ENCODE results near the gene ELOVL7. TPM values are rescaled to one million over a fixed set of nuclear protein-coding genes. Genes with fewer than 3 reads are reported as not detected.

The ELOVL7 gene
- total RNA-seq, 4 donors from 2014 or later: 1.2 to 17.1 (median 14.4) TPM

DNA sequence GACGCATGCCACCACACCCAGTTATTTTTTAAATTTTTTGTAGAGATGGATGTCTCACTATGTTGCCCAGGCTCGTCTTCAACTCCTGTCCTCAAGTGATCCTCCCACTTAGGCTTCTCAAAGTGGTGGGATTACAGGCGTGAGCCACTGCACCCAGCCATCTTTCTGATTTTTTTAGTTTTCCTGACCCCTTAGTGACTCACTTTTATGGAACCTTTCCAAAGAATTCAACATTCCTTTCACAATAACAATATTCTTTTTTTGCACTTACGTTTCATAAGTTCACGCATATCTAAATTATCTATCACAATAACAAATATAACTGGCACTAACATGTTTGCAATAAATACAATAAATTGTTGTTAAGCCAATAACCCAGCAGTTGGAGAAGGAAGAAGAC is 8.5 kb downstream of the ELOVL7 start:
- TF ChIP-seq, protein P1, sequence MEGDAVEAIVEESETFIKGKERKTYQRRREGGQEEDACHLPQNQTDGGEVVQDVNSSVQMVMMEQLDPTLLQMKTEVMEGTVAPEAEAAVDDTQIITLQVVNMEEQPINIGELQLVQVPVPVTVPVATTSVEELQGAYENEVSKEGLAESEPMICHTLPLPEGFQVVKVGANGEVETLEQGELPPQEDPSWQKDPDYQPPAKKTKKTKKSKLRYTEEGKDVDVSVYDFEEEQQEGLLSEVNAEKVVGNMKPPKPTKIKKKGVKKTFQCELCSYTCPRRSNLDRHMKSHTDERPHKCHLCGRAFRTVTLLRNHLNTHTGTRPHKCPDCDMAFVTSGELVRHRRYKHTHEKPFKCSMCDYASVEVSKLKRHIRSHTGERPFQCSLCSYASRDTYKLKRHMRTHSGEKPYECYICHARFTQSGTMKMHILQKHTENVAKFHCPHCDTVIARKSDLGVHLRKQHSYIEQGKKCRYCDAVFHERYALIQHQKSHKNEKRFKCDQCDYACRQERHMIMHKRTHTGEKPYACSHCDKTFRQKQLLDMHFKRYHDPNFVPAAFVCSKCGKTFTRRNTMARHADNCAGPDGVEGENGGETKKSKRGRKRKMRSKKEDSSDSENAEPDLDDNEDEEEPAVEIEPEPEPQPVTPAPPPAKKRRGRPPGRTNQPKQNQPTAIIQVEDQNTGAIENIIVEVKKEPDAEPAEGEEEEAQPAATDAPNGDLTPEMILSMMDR (IDR thresholded peaks at IDR 0.05): no peak
- TF ChIP-seq POLR2A (IDR thresholded peaks at IDR 0.05) (no peak), EP300 (IDR thresholded peaks at IDR 0.05; ENCODE audit: low read depth) (no peak), POLR2AphosphoS5 (IDR thresholded peaks at IDR 0.05) (no peak)
- intact Hi-C loops (cut with DNase I; ENCODE audit: low total_unique reads): no loop called here
- H3K9me3 ChIP-seq: no peaks in the 10 kb centered on the region
- peaks cover 0 to 5% (median 0%) of the 10 kb centered on the region in 4 donors for H3K4me1 ChIP-seq
- H3K4me3 ChIP-seq: no peak overlapping the region
- H3K36me3 ChIP-seq: no peaks in the 10 kb centered on the region
- no peak overlapping the region for H3K27ac ChIP-seq
- H3K27me3 ChIP-seq: no peaks in the 10 kb centered on the region
- no peak for DNase-seq
- in situ Hi-C loops (cut with MboI; ENCODE audit: low pct_ligation_motif_present in 1 of 4, low pct_unique_long_range_greater_than_20kb in 1 of 4, low sequenced_read_pairs in 3 of 4): no loop called here
- WGBS, 2 donors (ENCODE audit: low coverage in 1 of 2): 71 to 74% methylated on average over 5 of the region's 5 CpGs

DNA sequence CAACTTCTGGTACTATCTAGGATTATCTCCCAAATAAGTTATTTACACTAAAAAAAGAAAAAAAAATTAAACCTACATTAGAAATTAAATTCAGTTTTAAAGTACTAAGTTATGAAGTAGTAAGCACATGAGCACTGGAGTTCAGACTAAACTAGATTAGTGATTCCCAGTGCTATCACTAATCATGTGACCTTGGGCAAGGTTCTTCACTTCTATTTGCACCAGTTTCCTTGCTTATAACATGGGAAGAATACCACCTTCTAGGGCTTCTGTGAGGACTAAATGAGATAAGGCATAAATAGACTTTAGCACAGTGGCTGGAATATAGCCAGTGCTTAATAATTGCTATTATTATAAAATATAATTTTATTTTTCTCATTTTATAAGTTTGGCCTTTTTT is 10.5 kb downstream of the ELOVL7 start:
- DNase-seq: no peak
- Histone ChIP-seq H3K27me3 (no peaks in the 10 kb centered on the region), H3K4me1 (peaks cover 0 to 5% (median 0%) of the 10 kb centered on the region in 4 donors), H3K27ac (no peak overlapping the region), H3K36me3 (no peaks in the 10 kb centered on the region), H3K9me3 (no peaks in the 10 kb centered on the region), H3K4me3 (no peak overlapping the region)
- intact Hi-C loops (cut with DNase I; ENCODE audit: low total_unique reads) (no loop called here), in situ Hi-C loops (cut with MboI; ENCODE audit: low pct_ligation_motif_present in 1 of 4, low pct_unique_long_range_greater_than_20kb in 1 of 4, low sequenced_read_pairs in 3 of 4) (no loop called here)
- TF ChIP-seq POLR2A (IDR thresholded peaks at IDR 0.05) (no peak), EP300 (IDR thresholded peaks at IDR 0.05; ENCODE audit: low read depth) (no peak), POLR2AphosphoS5 (IDR thresholded peaks at IDR 0.05) (no peak)
- TF ChIP-seq, protein P1 (IDR thresholded peaks at IDR 0.05): no peak

- H3K27ac ChIP-seq: no peak overlapping the region
- in situ Hi-C loops (cut with MboI; ENCODE audit: low pct_ligation_motif_present in 1 of 4, low pct_unique_long_range_greater_than_20kb in 1 of 4, low sequenced_read_pairs in 3 of 4): no loop called here
- no peaks in the 10 kb centered on the region for H3K4me1 ChIP-seq
- H3K27me3 ChIP-seq: no peaks in the 10 kb centered on the region
- DNase-seq: no peak
- H3K4me3 ChIP-seq: no peak overlapping the region
- H3K36me3 ChIP-seq: no peaks in the 10 kb centered on the region
- no peaks in the 10 kb centered on the region for H3K9me3 ChIP-seq
- intact Hi-C loops (cut with DNase I; ENCODE audit: low total_unique reads): no loop called here
- TF ChIP-seq, protein P1 (IDR thresholded peaks at IDR 0.05): no peak
- TF ChIP-seq POLR2AphosphoS5 (IDR thresholded peaks at IDR 0.05) (no peak), EP300 (IDR thresholded peaks at IDR 0.05; ENCODE audit: low read depth) (no peak), POLR2A (IDR thresholded peaks at IDR 0.05) (no peak)
Measured at GRCh38 chr5:60830581-60831127, 13.4 kb downstream of the ELOVL7 start.

- intact Hi-C loops (cut with DNase I; ENCODE audit: low total_unique reads): no loop called here
- in situ Hi-C loops (cut with MboI; ENCODE audit: low pct_ligation_motif_present in 1 of 4, low pct_unique_long_range_greater_than_20kb in 1 of 4, low sequenced_read_pairs in 3 of 4): no loop called here
- no peaks in the 10 kb centered on the region for H3K9me3 ChIP-seq
- H3K4me3 ChIP-seq: no peak overlapping the region
- H3K27me3 ChIP-seq: no peaks in the 10 kb centered on the region
- H3K27ac ChIP-seq: no peak overlapping the region
- TF ChIP-seq EP300 (IDR thresholded peaks at IDR 0.05; ENCODE audit: low read depth) (no peak), POLR2AphosphoS5 (IDR thresholded peaks at IDR 0.05) (no peak), POLR2A (IDR thresholded peaks at IDR 0.05) (no peak)
- TF ChIP-seq, protein P1 (IDR thresholded peaks at IDR 0.05): no peak
- no peak for DNase-seq
- no peaks in the 10 kb centered on the region for H3K4me1 ChIP-seq
- 57 to 84% methylated on average over 2 of the region's 2 CpGs for WGBS, 2 donors (ENCODE audit: low coverage in 1 of 2)
- H3K36me3 ChIP-seq: no peaks in the 10 kb centered on the region
Measured at GRCh38 chr5:60829490-60830266, 14.4 kb downstream of the ELOVL7 start.
